ENCODE results near the gene TMED9. TPM values are rescaled to one million over a fixed set of nuclear protein-coding genes. Genes with fewer than 3 reads are reported as not detected.
A peak's percentile ranks its signal among the peaks of the same experiment; 100 is the strongest.

The TMED9 gene
- total RNA-seq, 1 donor from 2014 or later, result 113 TPM

DNA sequence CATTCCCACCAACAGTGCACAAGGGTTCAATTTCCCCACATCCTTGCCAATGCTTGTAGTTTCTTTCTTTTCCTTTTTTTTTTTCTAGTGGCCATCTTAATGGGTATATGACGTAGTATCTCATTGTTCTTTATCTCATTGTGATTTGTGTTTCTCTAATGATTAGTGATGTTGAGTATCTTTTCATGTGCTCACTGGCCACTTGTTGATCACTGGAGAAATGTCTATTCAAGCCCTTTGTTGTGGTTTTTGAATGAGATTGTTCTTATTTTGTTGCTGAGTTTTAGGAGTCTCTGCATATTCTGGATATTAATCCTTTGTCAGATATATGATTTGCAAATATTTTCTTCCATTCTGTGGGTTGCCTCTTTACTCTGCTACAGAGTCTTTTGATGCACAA lies 1.6 kb upstream of the TMED9 start:
- H3K27ac ChIP-seq, result no peak overlapping the region
- no peaks in the 10 kb centered on the region for H3K9me3 ChIP-seq
- TF ChIP-seq, protein P1, sequence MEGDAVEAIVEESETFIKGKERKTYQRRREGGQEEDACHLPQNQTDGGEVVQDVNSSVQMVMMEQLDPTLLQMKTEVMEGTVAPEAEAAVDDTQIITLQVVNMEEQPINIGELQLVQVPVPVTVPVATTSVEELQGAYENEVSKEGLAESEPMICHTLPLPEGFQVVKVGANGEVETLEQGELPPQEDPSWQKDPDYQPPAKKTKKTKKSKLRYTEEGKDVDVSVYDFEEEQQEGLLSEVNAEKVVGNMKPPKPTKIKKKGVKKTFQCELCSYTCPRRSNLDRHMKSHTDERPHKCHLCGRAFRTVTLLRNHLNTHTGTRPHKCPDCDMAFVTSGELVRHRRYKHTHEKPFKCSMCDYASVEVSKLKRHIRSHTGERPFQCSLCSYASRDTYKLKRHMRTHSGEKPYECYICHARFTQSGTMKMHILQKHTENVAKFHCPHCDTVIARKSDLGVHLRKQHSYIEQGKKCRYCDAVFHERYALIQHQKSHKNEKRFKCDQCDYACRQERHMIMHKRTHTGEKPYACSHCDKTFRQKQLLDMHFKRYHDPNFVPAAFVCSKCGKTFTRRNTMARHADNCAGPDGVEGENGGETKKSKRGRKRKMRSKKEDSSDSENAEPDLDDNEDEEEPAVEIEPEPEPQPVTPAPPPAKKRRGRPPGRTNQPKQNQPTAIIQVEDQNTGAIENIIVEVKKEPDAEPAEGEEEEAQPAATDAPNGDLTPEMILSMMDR (IDR thresholded peaks at IDR 0.05), result no peak
- no peaks in the 10 kb centered on the region for H3K27me3 ChIP-seq
- H3K4me3 ChIP-seq, result no peak overlapping the region
- H3K4me1 ChIP-seq, result peaks cover 7 to 15% of the 10 kb centered on the region in 2 donors
- intact Hi-C loops (cut with DNase I), result loop anchor here (10.0 kb wide), 2 partner anchors 76 to 564 kb away; partner anchors contain the start of genes DDX41 and NHP2
- peaks cover 21 to 23% of the 10 kb centered on the region in 2 donors for H3K36me3 ChIP-seq
- no peak for DNase-seq (ENCODE audit: low spot score in 2 of 2)

GRCh38 chr5:177591690-177592009 lies 353 bp upstream of the TMED9 start:
- Histone ChIP-seq H3K4me3 (peak overlapping the region; percentile 79 to 87), H3K36me3 (peaks cover 34 to 35% of the 10 kb centered on the region in 2 donors), H3K27ac (peak overlapping the region; percentile 70 to 87), H3K9me3 (no peaks in the 10 kb centered on the region), H3K27me3 (no peaks in the 10 kb centered on the region), H3K4me1 (peaks cover 7 to 15% of the 10 kb centered on the region in 2 donors)
- TF ChIP-seq, protein P1 (IDR thresholded peaks at IDR 0.05), result no peak
- intact Hi-C loops (cut with DNase I), result loop anchor here (2.0 to 10.0 kb wide), 3 partner anchors 37 to 563 kb away; partner anchors contain the start of genes DDX41, FAM193B and NHP2
- peak in 1 of 2 donors; percentile 37 for DNase-seq (ENCODE audit: low spot score in 2 of 2)

DNA sequence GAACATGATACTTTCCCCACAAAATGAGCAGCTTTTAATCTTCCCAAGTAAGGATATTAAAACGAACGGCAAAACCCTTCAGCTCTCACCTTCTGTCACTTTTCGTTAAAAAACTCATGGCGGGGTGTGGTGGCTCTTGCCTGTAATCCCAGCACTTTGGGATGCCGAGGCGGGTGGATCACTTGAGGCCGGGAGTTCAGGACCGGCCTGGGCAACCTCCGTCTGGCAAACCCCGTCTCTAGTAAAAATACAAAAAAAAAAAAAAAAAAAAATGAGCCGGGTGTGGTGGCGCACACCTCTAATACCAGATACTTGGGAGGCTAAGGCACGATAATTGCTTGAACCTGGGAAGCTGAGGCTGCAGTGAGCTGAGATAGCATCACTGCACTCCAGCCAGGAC lies 902 bp downstream of the TMED9 start:
- H3K36me3 ChIP-seq, result peaks cover 34 to 35% of the 10 kb centered on the region in 2 donors
- H3K4me1 ChIP-seq, result peaks cover 7 to 15% of the 10 kb centered on the region in 2 donors
- no peaks in the 10 kb centered on the region for H3K9me3 ChIP-seq
- peak overlapping the region; percentile 79 to 87 for H3K4me3 ChIP-seq
- peak in 1 of 2 donors; percentile 34 for DNase-seq (ENCODE audit: low spot score in 2 of 2)
- intact Hi-C loops (cut with DNase I), result loop anchor here (2.0 to 10.0 kb wide), 3 partner anchors 38 to 562 kb away; partner anchors contain the start of genes DDX41, FAM193B and NHP2
- no peaks in the 10 kb centered on the region for H3K27me3 ChIP-seq
- TF ChIP-seq, protein P1 (IDR thresholded peaks at IDR 0.05), result no peak
- peak overlapping the region in 1 of 2 donors; percentile 70 for H3K27ac ChIP-seq

- peaks cover 34 to 35% of the 10 kb centered on the region in 2 donors for H3K36me3 ChIP-seq
- intact Hi-C loops (cut with DNase I), result loop anchor here (2.0 to 10.0 kb wide), 3 partner anchors 39 to 561 kb away; partner anchors contain the start of genes DDX41, FAM193B and NHP2
- DNase-seq (ENCODE audit: low spot score in 2 of 2), result peak in 1 of 2 donors; percentile 46
- no peak overlapping the region for H3K27ac ChIP-seq
- no peaks in the 10 kb centered on the region for H3K27me3 ChIP-seq
- peak overlapping the region in 1 of 2 donors; percentile 79 for H3K4me3 ChIP-seq
- H3K9me3 ChIP-seq, result no peaks in the 10 kb centered on the region
- TF ChIP-seq, protein P1 (IDR thresholded peaks at IDR 0.05), result no peak
- H3K4me1 ChIP-seq, result peaks cover 7 to 15% of the 10 kb centered on the region in 2 donors
These were observed 1.5 kb downstream of the TMED9 start for GRCh38 chr5:177593511-177593910.

DNA sequence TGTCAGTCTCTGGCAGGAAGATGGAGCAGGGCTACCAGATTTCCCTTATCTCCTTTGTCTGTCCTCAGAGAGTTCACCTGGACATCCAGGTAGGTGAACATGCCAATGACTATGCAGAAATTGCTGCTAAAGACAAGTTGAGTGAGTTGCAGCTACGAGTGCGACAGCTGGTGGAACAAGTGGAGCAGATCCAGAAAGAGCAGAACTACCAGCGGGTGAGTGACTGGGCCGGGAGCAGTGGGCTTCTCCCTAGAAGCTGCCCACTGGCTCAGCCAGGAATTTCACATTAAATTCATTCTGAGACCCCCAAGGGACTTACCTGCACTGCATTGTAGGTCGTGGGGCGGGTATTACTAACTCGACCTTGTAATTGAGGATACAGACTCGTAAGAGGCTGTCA lies 2.1 kb downstream of the TMED9 start:
- no peaks in the 10 kb centered on the region for H3K27me3 ChIP-seq
- H3K36me3 ChIP-seq, result peaks cover 34 to 35% of the 10 kb centered on the region in 2 donors
- peaks cover 7 to 15% of the 10 kb centered on the region in 2 donors for H3K4me1 ChIP-seq
- intact Hi-C loops (cut with DNase I), result loop anchor here (10.0 kb wide), 2 partner anchors 79 to 561 kb away; partner anchors contain the start of genes DDX41 and NHP2
- no peaks in the 10 kb centered on the region for H3K9me3 ChIP-seq
- H3K4me3 ChIP-seq, result no peak overlapping the region
- H3K27ac ChIP-seq, result no peak overlapping the region
- peak in 1 of 2 donors; percentile 55 for DNase-seq (ENCODE audit: low spot score in 2 of 2)
- TF ChIP-seq, protein P1 (IDR thresholded peaks at IDR 0.05), result no peak
